ENCODE data around the gene TNRC6C. TPM values are rescaled to one million over a fixed set of nuclear protein-coding genes. Genes with fewer than 3 reads are reported as not detected.

TNRC6C gene
- total and polyA plus RNA-seq, 4 donors: 1.3 to 7.7 (median 2.9) TPM

- no peak for DNase-seq (ENCODE audit: low spot score)
- no peaks in the 10 kb centered on the region for H3K9me3 ChIP-seq (ENCODE audit: control insufficient read depth in 4 of 4, low read length in 3 of 4)
- no peak overlapping the region for H3K27ac ChIP-seq (ENCODE audit: low read depth in 1 of 2, low read length in 2 of 2)
- WGBS: 82% methylated on average over 35 of the region's 35 CpGs
- no peak overlapping the region for H3K4me3 ChIP-seq (ENCODE audit: low read depth in 1 of 3, low read length in 3 of 3)
- peaks cover 0 to 20% (median 6%) of the 10 kb centered on the region in 4 donors for H3K4me1 ChIP-seq (ENCODE audit: control insufficient read depth in 4 of 4, insufficient read depth in 4 of 4, low read length in 3 of 4)
- H3K27me3 ChIP-seq (ENCODE audit: control insufficient read depth in 4 of 4, insufficient read depth in 4 of 4, low read length in 3 of 4): no peaks in the 10 kb centered on the region
- TF ChIP-seq SP1 (IDR thresholded peaks at IDR 0.05): no peak
- TF ChIP-seq ATF3 (IDR thresholded peaks at IDR 0.05): no peak
- no peak for TF ChIP-seq GABPA (IDR thresholded peaks at IDR 0.05 in 1 of 2, conservative IDR thresholded peaks at IDR 0.05 in 1 of 2)
- TF ChIP-seq HNF4G (IDR thresholded peaks at IDR 0.05): no peak
- TF ChIP-seq NR2F2 (IDR thresholded peaks at IDR 0.05): no peak
- no peak for TF ChIP-seq FOXA1 (IDR thresholded peaks at IDR 0.05)
- H3K36me3 ChIP-seq (ENCODE audit: control insufficient read depth in 4 of 4, insufficient read depth in 3 of 4, low read depth in 1 of 4, low read length in 3 of 4): peaks cover 0 to 3% (median 0%) of the 10 kb centered on the region in 4 donors
- no peak overlapping the region for H3K9ac ChIP-seq (ENCODE audit: low read depth in 1 of 2, low read length in 2 of 2)
Observed at GRCh38 chr17:78120971-78121800, 162.7 kb downstream of the TNRC6C start.

GRCh38 chr17:78121801-78122215 is 163.3 kb downstream of the TNRC6C start:
- peaks cover 0 to 3% (median 0%) of the 10 kb centered on the region in 4 donors for H3K36me3 ChIP-seq (ENCODE audit: control insufficient read depth in 4 of 4, insufficient read depth in 3 of 4, low read depth in 1 of 4, low read length in 3 of 4)
- TF ChIP-seq EGR1 (IDR thresholded peaks at IDR 0.05; ENCODE audit: low read depth in 2 of 2) (no peak), SP1 (IDR thresholded peaks at IDR 0.05) (no peak), HNF4A (conservative IDR thresholded peaks at IDR 0.05) (no peak), MAX (IDR thresholded peaks at IDR 0.05) (no peak), CTCF (IDR thresholded peaks at IDR 0.05; ENCODE audit: low read depth, low read length, missing input control) (no peak), TAF1 (conservative IDR thresholded peaks at IDR 0.05) (no peak), HNF4G (IDR thresholded peaks at IDR 0.05) (no peak), GABPA (IDR thresholded peaks at IDR 0.05 in 1 of 2, conservative IDR thresholded peaks at IDR 0.05 in 1 of 2) (no peak)
- H3K4me3 ChIP-seq (ENCODE audit: low read depth in 1 of 3, low read length in 3 of 3): no peak overlapping the region
- H3K4me1 ChIP-seq (ENCODE audit: control insufficient read depth in 4 of 4, insufficient read depth in 4 of 4, low read length in 3 of 4): peaks cover 0 to 20% (median 6%) of the 10 kb centered on the region in 4 donors
- H3K27me3 ChIP-seq (ENCODE audit: control insufficient read depth in 4 of 4, insufficient read depth in 4 of 4, low read length in 3 of 4): no peaks in the 10 kb centered on the region
- WGBS: 75% methylated on average over 11 of the region's 11 CpGs
- no peak for DNase-seq (ENCODE audit: low spot score)
- no peaks in the 10 kb centered on the region for H3K9me3 ChIP-seq (ENCODE audit: control insufficient read depth in 4 of 4, low read length in 3 of 4)
- no peak overlapping the region for H3K9ac ChIP-seq (ENCODE audit: low read depth in 1 of 2, low read length in 2 of 2)
- no peak overlapping the region for H3K27ac ChIP-seq (ENCODE audit: low read depth in 1 of 2, low read length in 2 of 2)

- peaks cover 0 to 3% (median 0%) of the 10 kb centered on the region in 4 donors for H3K36me3 ChIP-seq (ENCODE audit: control insufficient read depth in 4 of 4, insufficient read depth in 3 of 4, low read depth in 1 of 4, low read length in 3 of 4)
- H3K4me3 ChIP-seq (ENCODE audit: low read depth in 1 of 3, low read length in 3 of 3): no peak overlapping the region
- H3K9me3 ChIP-seq (ENCODE audit: control insufficient read depth in 4 of 4, low read length in 3 of 4): no peaks in the 10 kb centered on the region
- peaks cover 0 to 17% (median 4%) of the 10 kb centered on the region in 4 donors for H3K4me1 ChIP-seq (ENCODE audit: control insufficient read depth in 4 of 4, insufficient read depth in 4 of 4, low read length in 3 of 4)
- H3K27me3 ChIP-seq (ENCODE audit: control insufficient read depth in 4 of 4, insufficient read depth in 4 of 4, low read length in 3 of 4): no peaks in the 10 kb centered on the region
- DNase-seq (ENCODE audit: low spot score): no peak
- TF ChIP-seq HNF4G (IDR thresholded peaks at IDR 0.05): no peak
- no peak overlapping the region for H3K9ac ChIP-seq (ENCODE audit: low read depth in 1 of 2, low read length in 2 of 2)
- 86% methylated on average over 23 of the region's 23 CpGs for WGBS
- H3K27ac ChIP-seq (ENCODE audit: low read depth in 1 of 2, low read length in 2 of 2): no peak overlapping the region
Observed at GRCh38 chr17:78122216-78122930, 163.9 kb downstream of the TNRC6C start.
